ENCODE results near the gene SERINC2. TPM values are rescaled to one million over a fixed set of nuclear protein-coding genes. Genes with fewer than 3 reads are reported as not detected.
"Not testable (repeated sequence)": the region's sequence is repeated elsewhere in the genome, so short reads cannot be mapped to it uniquely, and the experiment has no call there.

The SERINC2 gene
- polyA plus RNA-seq, 2 of the 4 experiments (the other 2 are of a cell fraction): 6.0 to 16.3 TPM

DNA sequence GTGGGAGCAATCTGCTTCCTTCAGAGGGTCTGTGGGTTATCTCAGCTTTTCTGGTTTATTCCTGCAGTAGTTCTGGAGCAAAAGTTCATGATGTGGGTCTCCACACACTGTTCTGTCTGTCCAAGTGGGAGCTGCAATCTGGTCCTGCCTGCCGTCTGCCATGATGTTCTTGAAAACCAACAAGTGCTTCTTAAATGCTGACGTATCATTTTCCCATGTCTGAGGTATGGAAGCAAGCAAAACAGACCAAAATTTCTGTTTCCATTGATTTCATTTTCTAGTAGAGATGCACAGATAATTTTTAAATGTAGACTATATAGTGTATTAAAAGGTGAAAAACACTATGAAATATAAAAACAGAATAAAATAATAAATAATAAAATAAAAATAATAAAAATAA is 65.2 kb downstream of the SERINC2 start:
- FAIRE-seq: no peak
- H3K9me3 ChIP-seq: peaks cover 4% of the 10 kb centered on the region; the same call in 1 of the 3 replicates
- H3K27ac ChIP-seq: no peak overlapping the region
- ATAC-seq: no peak
- no peak overlapping the region for H3K4me3 ChIP-seq
- H3K4me1 ChIP-seq: peaks cover 1% of the 10 kb centered on the region; the same call in 1 of the 3 replicates
- ChIA-PET POLR2A (no interaction called here), CTCF (no interaction called here)
- WGBS (ENCODE audit: missing lambda C conversion rate): 86% methylated on average over 2 of the region's 2 CpGs
- DNase-seq (ENCODE audit: low read depth in 1 of 2, low spot score in 1 of 2): no peak
- TF ChIP-seq CEBPB (IDR thresholded peaks at IDR 0.05) (no peak), MAFK (IDR thresholded peaks at IDR 0.05; ENCODE audit: partially characterized antibody) (peak; percentile 75)
- H3K4me2 ChIP-seq: no peak overlapping the region

DNA sequence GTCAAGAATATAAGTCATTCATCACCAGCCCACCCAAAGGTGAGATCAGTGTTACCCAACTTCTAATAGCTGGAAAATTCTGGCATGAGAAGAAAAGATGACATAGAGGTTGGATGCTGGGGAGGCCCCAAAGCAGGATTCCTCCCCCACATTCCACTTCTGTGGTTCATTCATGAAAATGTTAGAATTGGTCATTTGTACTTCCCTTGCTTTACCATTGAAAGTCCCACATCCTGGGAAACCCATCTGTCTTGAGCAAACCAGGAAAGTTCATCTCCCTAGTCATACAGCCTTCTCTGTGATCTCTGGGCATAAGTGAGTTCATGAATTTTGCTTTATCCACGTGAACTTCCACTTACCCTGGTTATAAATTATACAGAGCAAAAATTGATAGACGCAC is 66.8 kb downstream of the SERINC2 start:
- ChIA-PET POLR2A (no interaction called here), CTCF (no interaction called here)
- DNase-seq (ENCODE audit: low read depth in 1 of 2, low spot score in 1 of 2) (no peak), FAIRE-seq (no peak), ATAC-seq (no peak)
- 46% methylated on average over 2 of the region's 2 CpGs for WGBS (ENCODE audit: missing lambda C conversion rate)
- Histone ChIP-seq H3K9me3 (peaks cover 4% of the 10 kb centered on the region; the same call in 1 of the 3 replicates), H3K4me3 (no peak overlapping the region), H3K4me2 (no peak overlapping the region), H3K4me1 (peaks cover 10% of the 10 kb centered on the region; the same call in 2 of the 3 replicates), H3K27ac (no peak overlapping the region)
- TF ChIP-seq RFX5 (IDR thresholded peaks at IDR 0.05) (no peak), CEBPB (IDR thresholded peaks at IDR 0.05) (no peak), E2F6 (IDR thresholded peaks at IDR 0.05; ENCODE audit: borderline replicate concordance, low read depth) (no peak), POLR2AphosphoS2 (conservative IDR thresholded peaks at IDR 0.05; ENCODE audit: low read length) (no peak), RCOR1 (IDR thresholded peaks at IDR 0.05; ENCODE audit: low read depth, low read length) (no peak), SMC3 (IDR thresholded peaks at IDR 0.05) (no peak), POLR2A (IDR thresholded peaks at IDR 0.05; ENCODE audit: low read length) (no peak), ZSCAN20 (CRISPR knock-in tag; IDR thresholded peaks at IDR 0.05) (no peak), KDM1A (IDR thresholded peaks at IDR 0.05; ENCODE audit: low read depth) (no peak), BHLHE40 (IDR thresholded peaks at IDR 0.05; ENCODE audit: low read depth, low read length) (no peak), PHF8 (IDR thresholded peaks at IDR 0.05; ENCODE audit: borderline replicate concordance, low read depth) (no peak), ZC3H11A (IDR thresholded peaks at IDR 0.05) (no peak), TP53 (CRISPR knock-in tag; IDR thresholded peaks at IDR 0.05) (no peak), CBX8 (IDR thresholded peaks at IDR 0.05) (no peak), RARB (CRISPR knock-in tag; IDR thresholded peaks at IDR 0.05) (no peak)
- TF ChIP-seq, protein P1, sequence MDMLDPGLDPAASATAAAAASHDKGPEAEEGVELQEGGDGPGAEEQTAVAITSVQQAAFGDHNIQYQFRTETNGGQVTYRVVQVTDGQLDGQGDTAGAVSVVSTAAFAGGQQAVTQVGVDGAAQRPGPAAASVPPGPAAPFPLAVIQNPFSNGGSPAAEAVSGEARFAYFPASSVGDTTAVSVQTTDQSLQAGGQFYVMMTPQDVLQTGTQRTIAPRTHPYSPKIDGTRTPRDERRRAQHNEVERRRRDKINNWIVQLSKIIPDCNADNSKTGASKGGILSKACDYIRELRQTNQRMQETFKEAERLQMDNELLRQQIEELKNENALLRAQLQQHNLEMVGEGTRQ (IDR thresholded peaks at IDR 0.05): no peak
- TF ChIP-seq, protein P2, sequence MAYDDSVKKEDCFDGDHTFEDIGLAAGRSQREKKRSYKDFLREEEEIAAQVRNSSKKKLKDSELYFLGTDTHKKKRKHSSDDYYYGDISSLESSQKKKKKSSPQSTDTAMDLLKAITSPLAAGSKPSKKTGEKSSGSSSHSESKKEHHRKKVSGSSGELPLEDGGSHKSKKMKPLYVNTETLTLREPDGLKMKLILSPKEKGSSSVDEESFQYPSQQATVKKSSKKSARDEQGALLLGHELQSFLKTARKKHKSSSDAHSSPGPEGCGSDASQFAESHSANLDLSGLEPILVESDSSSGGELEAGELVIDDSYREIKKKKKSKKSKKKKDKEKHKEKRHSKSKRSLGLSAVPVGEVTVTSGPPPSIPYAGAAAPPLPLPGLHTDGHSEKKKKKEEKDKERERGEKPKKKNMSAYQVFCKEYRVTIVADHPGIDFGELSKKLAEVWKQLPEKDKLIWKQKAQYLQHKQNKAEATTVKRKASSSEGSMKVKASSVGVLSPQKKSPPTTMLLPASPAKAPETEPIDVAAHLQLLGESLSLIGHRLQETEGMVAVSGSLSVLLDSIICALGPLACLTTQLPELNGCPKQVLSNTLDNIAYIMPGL (CRISPR knock-in tag; IDR thresholded peaks at IDR 0.05; ENCODE audit: borderline replicate concordance): no peak
- TF ChIP-seq, protein P3, sequence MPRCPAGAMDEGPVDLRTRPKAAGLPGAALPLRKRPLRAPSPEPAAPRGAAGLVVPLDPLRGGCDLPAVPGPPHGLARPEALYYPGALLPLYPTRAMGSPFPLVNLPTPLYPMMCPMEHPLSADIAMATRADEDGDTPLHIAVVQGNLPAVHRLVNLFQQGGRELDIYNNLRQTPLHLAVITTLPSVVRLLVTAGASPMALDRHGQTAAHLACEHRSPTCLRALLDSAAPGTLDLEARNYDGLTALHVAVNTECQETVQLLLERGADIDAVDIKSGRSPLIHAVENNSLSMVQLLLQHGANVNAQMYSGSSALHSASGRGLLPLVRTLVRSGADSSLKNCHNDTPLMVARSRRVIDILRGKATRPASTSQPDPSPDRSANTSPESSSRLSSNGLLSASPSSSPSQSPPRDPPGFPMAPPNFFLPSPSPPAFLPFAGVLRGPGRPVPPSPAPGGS (IDR thresholded peaks at IDR 0.05): no peak

DNA sequence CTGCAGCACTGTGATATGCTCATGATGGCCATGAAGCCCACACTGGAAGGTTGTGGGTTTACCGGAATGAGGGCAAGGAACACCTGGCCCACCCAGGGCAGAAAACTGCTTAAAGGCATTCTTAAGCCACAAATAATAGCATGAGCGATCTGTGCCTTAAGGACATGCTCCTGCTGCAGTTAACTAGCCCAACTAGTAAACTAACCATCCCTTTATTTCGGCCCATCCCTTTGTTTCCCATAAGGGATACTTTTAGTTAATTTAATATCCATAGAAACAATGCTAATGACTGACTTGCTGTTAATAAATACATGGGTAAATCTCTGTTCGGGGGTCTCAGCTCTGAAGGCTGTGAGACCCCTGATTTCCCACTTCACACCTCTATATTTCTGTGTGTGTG is 67.4 kb downstream of the SERINC2 start:
- POLR2A ChIA-PET; H3K9me3 ChIP-seq; DNase-seq (ENCODE audit: low read depth in 1 of 2, low spot score in 1 of 2); FAIRE-seq; CTCF ChIA-PET; H3K4me3 ChIP-seq; H3K4me2 ChIP-seq; ATAC-seq; H3K27ac ChIP-seq: not testable (repeated sequence)
- WGBS (ENCODE audit: missing lambda C conversion rate): 38% methylated on average over 4 of the region's 4 CpGs
- peaks cover 10% of the 10 kb centered on the region; the same call in 2 of the 3 replicates for H3K4me1 ChIP-seq
